SK-N-SH (cell line): ENCODE results near the gene MPO.

Source experiments
- EP300 ChIP-seq, 2 experiments: IDR thresholded peaks; 2 replicates each; pipeline versions ENCODE4 v1.4.0 to v1.6.1; 2012; ENCODE audit warnings: borderline replicate concordance in 1 of 2, low read depth in 1 of 2, low read length in 1 of 2
- EZH2phosphoT487 ChIP-seq: fragments of 200-600 bp; sonication (generic); IDR thresholded peaks from 2 replicates; pipeline ENCODE4 v1.6.1; 2017; ENCODE audit warnings: low read depth, mixed run types, mild to moderate bottlenecking, antibody characterized with exemption, moderate library complexity, borderline replicate concordance
- RAD21 ChIP-seq: IDR thresholded peaks from 2 replicates; pipeline ENCODE4 v1.6.1; 2012; ENCODE audit warnings: mild to moderate bottlenecking, low read length
- RCOR1 ChIP-seq: fragments of 150-350 bp; IDR thresholded peaks from 2 replicates; pipeline ENCODE4 v1.6.1; 2017; ENCODE audit warnings: antibody characterized with exemption, low read length
- RFX5 ChIP-seq: IDR thresholded peaks from 2 replicates; pipeline ENCODE4 v1.6.1; 2012; ENCODE audit warnings: mild to moderate bottlenecking, improper control_type of control experiment, low read length
- TAF1 ChIP-seq: IDR thresholded peaks from 2 replicates; pipeline ENCODE4 v1.6.1; 2012; ENCODE audit warnings: low read depth, mild to moderate bottlenecking, low read length, moderate library complexity, borderline replicate concordance
- YY1 ChIP-seq: IDR thresholded peaks from 2 replicates; pipeline ENCODE4 v1.4.0; 2012; ENCODE audit warnings: low read depth, mild to moderate bottlenecking
- TF ChIP-seq, protein P1 (sequence below): IDR thresholded peaks from 2 replicates; pipeline ENCODE4 v1.4.0; 2012; ENCODE audit warnings: low read depth, borderline replicate concordance
- TF ChIP-seq, protein P2 (sequence below): fragments of 200-600 bp; sonication (generic); IDR thresholded peaks from 2 replicates; pipeline ENCODE4 v1.6.1; 2017; ENCODE audit warnings: antibody characterized with exemption, mild to moderate bottlenecking, moderate library complexity
- TF ChIP-seq, protein P3 (sequence below): IDR thresholded peaks from 2 replicates; pipeline ENCODE4 v1.6.1; 2012; ENCODE audit warnings: mild to moderate bottlenecking, low read depth, low read length, moderate library complexity

DNA sequence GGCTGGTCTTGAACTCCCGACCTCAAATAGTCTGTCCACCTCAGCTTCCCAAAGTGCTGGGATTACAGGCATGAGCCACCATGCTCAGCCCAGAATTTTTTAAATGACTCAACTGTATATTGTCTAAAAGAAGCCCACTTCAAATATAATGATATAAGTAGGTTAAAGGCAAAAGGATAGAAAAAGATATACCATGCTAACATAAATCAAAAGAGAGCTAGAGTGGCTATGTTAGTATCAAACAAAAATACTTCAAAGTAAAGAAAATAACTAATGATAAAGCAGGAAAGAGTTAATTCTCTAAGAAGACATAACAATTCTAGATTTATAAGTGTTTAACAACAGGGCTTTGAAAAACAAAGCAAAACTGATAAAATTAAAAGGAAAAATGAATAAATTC is 13.3 kb upstream of the MPO start:
- TF ChIP-seq, protein P1, sequence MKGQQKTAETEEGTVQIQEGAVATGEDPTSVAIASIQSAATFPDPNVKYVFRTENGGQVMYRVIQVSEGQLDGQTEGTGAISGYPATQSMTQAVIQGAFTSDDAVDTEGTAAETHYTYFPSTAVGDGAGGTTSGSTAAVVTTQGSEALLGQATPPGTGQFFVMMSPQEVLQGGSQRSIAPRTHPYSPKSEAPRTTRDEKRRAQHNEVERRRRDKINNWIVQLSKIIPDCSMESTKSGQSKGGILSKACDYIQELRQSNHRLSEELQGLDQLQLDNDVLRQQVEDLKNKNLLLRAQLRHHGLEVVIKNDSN, result no peak
- TF ChIP-seq, protein P2, sequence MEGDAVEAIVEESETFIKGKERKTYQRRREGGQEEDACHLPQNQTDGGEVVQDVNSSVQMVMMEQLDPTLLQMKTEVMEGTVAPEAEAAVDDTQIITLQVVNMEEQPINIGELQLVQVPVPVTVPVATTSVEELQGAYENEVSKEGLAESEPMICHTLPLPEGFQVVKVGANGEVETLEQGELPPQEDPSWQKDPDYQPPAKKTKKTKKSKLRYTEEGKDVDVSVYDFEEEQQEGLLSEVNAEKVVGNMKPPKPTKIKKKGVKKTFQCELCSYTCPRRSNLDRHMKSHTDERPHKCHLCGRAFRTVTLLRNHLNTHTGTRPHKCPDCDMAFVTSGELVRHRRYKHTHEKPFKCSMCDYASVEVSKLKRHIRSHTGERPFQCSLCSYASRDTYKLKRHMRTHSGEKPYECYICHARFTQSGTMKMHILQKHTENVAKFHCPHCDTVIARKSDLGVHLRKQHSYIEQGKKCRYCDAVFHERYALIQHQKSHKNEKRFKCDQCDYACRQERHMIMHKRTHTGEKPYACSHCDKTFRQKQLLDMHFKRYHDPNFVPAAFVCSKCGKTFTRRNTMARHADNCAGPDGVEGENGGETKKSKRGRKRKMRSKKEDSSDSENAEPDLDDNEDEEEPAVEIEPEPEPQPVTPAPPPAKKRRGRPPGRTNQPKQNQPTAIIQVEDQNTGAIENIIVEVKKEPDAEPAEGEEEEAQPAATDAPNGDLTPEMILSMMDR, result no peak
- TF ChIP-seq YY1 (no peak), RFX5 (no peak), EZH2phosphoT487 (no peak), RAD21 (no peak), TAF1 (no peak), RCOR1 (no peak), EP300 (IDR thresholded peaks at IDR 0.05; ENCODE audit: borderline replicate concordance in 1 of 2, low read depth in 1 of 2, low read length in 1 of 2) (no peak)
- TF ChIP-seq, protein P3, sequence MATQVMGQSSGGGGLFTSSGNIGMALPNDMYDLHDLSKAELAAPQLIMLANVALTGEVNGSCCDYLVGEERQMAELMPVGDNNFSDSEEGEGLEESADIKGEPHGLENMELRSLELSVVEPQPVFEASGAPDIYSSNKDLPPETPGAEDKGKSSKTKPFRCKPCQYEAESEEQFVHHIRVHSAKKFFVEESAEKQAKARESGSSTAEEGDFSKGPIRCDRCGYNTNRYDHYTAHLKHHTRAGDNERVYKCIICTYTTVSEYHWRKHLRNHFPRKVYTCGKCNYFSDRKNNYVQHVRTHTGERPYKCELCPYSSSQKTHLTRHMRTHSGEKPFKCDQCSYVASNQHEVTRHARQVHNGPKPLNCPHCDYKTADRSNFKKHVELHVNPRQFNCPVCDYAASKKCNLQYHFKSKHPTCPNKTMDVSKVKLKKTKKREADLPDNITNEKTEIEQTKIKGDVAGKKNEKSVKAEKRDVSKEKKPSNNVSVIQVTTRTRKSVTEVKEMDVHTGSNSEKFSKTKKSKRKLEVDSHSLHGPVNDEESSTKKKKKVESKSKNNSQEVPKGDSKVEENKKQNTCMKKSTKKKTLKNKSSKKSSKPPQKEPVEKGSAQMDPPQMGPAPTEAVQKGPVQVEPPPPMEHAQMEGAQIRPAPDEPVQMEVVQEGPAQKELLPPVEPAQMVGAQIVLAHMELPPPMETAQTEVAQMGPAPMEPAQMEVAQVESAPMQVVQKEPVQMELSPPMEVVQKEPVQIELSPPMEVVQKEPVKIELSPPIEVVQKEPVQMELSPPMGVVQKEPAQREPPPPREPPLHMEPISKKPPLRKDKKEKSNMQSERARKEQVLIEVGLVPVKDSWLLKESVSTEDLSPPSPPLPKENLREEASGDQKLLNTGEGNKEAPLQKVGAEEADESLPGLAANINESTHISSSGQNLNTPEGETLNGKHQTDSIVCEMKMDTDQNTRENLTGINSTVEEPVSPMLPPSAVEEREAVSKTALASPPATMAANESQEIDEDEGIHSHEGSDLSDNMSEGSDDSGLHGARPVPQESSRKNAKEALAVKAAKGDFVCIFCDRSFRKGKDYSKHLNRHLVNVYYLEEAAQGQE, result no peak
